ENCODE results near the gene ARHGEF16.

GRCh38 chr1:3443807-3444206, 10.7 kb upstream of the ARHGEF16 start:
- TF ChIP-seq CTCF (conservative IDR thresholded peaks at IDR 0.05) = no peak
- no peak for TF ChIP-seq EZH2 (IDR thresholded peaks at IDR 0.05; ENCODE audit: low read depth)

All from PC-9 (cell line).